Measurements from ENCODE around the gene RTP2.

Gene RTP2

GRCh38 chr3:187665764-187666402, 36.5 kb downstream of the RTP2 start:
- DNase-seq = no peak

GRCh38 chr3:187665010-187665409, 37.3 kb downstream of the RTP2 start:
- no peak for DNase-seq

GRCh38 chr3:187662848-187663409, 39.4 kb downstream of the RTP2 start:
- no peak for DNase-seq

GRCh38 chr3:187661267-187661666, 41.1 kb downstream of the RTP2 start:
- no peak for DNase-seq

GRCh38 chr3:187651282-187651681, 51.1 kb downstream of the RTP2 start:
- no peak for DNase-seq
